PC-9 (cell line): ENCODE data around the gene SLC18A3. TPM values are rescaled to one million over a fixed set of nuclear protein-coding genes. Genes with fewer than 3 reads are reported as not detected.
A peak's percentile ranks its signal among the peaks of the same experiment; 100 is the strongest.

Source experiments
- BruUV-seq: library from RNA; stranded (reverse); fragments of 400-500 nt; replicated peaks from 2 replicates; lab custom pipeline; 2021; lab: Mats Ljungman, UMichigan
- CTCF ChIA-PET: fragments of 300-600 bp; sonication (Branson Sonifier 250); formaldehyde crosslinking; loops from one replicate; lab custom pipeline; 2022; ENCODE audit warnings: antibody characterized with exemption; lab: Charles Lee
- POLR2A ChIA-PET: fragments of 300-600 bp; sonication (Branson Sonifier 250); formaldehyde crosslinking; loops from one replicate; lab custom pipeline; 2022; ENCODE audit warnings: antibody characterized with exemption; ENCODE audit not compliant: unreplicated experiment; lab: Charles Lee
- DNase-seq, 2 experiments: peaks; one replicate each; pipeline versions ENCODE4 v3.0.0 to v3.0.0-alpha.2; 2015 to 2022; ENCODE audit warnings: mixed read lengths in 1 of 2
- H2AFZ ChIP-seq: fragments of 200-600 bp; sonication (generic); 2 replicates; pipeline ENCODE4 v1.8.1; 2017; ENCODE audit warnings: antibody characterized with exemption
- H3F3A ChIP-seq: fragments of 200-600 bp; sonication (generic); 2 replicates; pipeline ENCODE4 v1.8.1; 2017; ENCODE audit warnings: antibody characterized with exemption, mild to moderate bottlenecking, low read depth; ENCODE audit not compliant: insufficient read depth
- H3K27ac ChIP-seq: fragments of 200-600 bp; sonication (generic); 2 replicates; pipeline ENCODE4 v1.6.1; 2016; ENCODE audit warnings: mixed run types
- H3K27me3 ChIP-seq: fragments of 200-600 bp; sonication (generic); 2 replicates; pipeline ENCODE4 v1.6.1; 2016; ENCODE audit warnings: low read depth, mixed run types; ENCODE audit not compliant: insufficient read depth
- H3K36me3 ChIP-seq: fragments of 200-600 bp; sonication (generic); 2 replicates; pipeline ENCODE4 v1.6.1; 2016; ENCODE audit warnings: low read depth, mixed run types
- H3K4me1 ChIP-seq: fragments of 200-600 bp; sonication (generic); replicated peaks from 2 replicates; pipeline ENCODE4 v1.6.1; 2016; ENCODE audit warnings: mixed run types; ENCODE audit not compliant: insufficient read depth
- H3K4me2 ChIP-seq: fragments of 200-600 bp; sonication (generic); 2 replicates; pipeline ENCODE4 v1.6.1; 2017; ENCODE audit warnings: mixed run types
- H3K4me3 ChIP-seq: fragments of 200-600 bp; sonication (generic); 2 replicates; pipeline ENCODE4 v1.6.1; 2016; ENCODE audit warnings: mixed run types
- H3K79me2 ChIP-seq: fragments of 200-600 bp; sonication (generic); 2 replicates; pipeline ENCODE4 v1.6.1; 2017; ENCODE audit warnings: low read depth, mixed run types
- H3K9me2 ChIP-seq: fragments of 200-600 bp; sonication (generic); 2 replicates; pipeline ENCODE4 v1.8.1; 2017; ENCODE audit warnings: mild to moderate bottlenecking; ENCODE audit not compliant: insufficient read depth
- H3K9me3 ChIP-seq: fragments of 200-600 bp; sonication (generic); 2 replicates; pipeline ENCODE4 v1.8.1; 2016; ENCODE audit warnings: low read depth; ENCODE audit not compliant: insufficient read depth
- H4K20me1 ChIP-seq: fragments of 200-600 bp; sonication (generic); 2 replicates; pipeline ENCODE4 v1.8.1; 2017; ENCODE audit not compliant: insufficient read depth
- CTCF ChIP-seq: fragments of 200-600 bp; sonication (generic); conservative IDR thresholded peaks from 2 replicates; pipeline ENCODE4 v1.6.1; 2017; ENCODE audit warnings: mixed run types, antibody characterized with exemption, mild to moderate bottlenecking, moderate library complexity
- EZH2 ChIP-seq: fragments of 200-600 bp; sonication (generic); IDR thresholded peaks from 2 replicates; pipeline ENCODE4 v1.8.0; 2017; ENCODE audit warnings: antibody characterized with exemption, low read depth
- intact Hi-C: fragments of 100-400 bp; cut with micrococcal nuclease; formaldehyde crosslinking; loops from one replicate; pipeline ENCODE4 v1.10.0; 2022; ENCODE audit not compliant: unreplicated experiment
- total RNA-seq: library from RNA; stranded (reverse); gene quantifications from 2 replicates; pipeline ENCODE4 v1.2.3, GENCODE V29; 2021

SLC18A3 gene
- total RNA-seq, 1 experiment from 2014 or later: not detected

- Histone ChIP-seq H3K9me2 (no peaks in the 10 kb centered on the region), H4K20me1 (no peaks in the 10 kb centered on the region), H3K79me2 (no peaks in the 10 kb centered on the region), H3K27ac (no peak overlapping the region), H3F3A (no peaks in the 10 kb centered on the region), H3K27me3 (peaks cover 35% of the 10 kb centered on the region; the same call in 1 of the 2 replicates), H3K9me3 (no peaks in the 10 kb centered on the region), H3K4me1 (no peaks in the 10 kb centered on the region), H3K4me2 (no peak overlapping the region), H2AFZ (no peak overlapping the region), H3K36me3 (no peaks in the 10 kb centered on the region), H3K4me3 (no peak overlapping the region)
- no TSS peak for BruUV-seq
- DNase-seq: peak in 1 of 2 experiments; percentile 21
- TF ChIP-seq EZH2: no peak
- TF ChIP-seq CTCF: no peak
- intact Hi-C loops: no loop called here
- POLR2A ChIA-PET: no interaction called here
- CTCF ChIA-PET: no interaction called here
These were observed 40.0 kb downstream of the SLC18A3 start for GRCh38 chr10:49649936-49650723.

GRCh38 chr10:49650724-49651034 lies 40.6 kb downstream of the SLC18A3 start:
- no peak for TF ChIP-seq EZH2
- TF ChIP-seq CTCF: no peak
- no peak overlapping the region for H3K4me2 ChIP-seq
- no peaks in the 10 kb centered on the region for H3K4me1 ChIP-seq
- H3K79me2 ChIP-seq: no peaks in the 10 kb centered on the region
- BruUV-seq: no TSS peak
- H3K9me3 ChIP-seq: no peaks in the 10 kb centered on the region
- H3K4me3 ChIP-seq: no peak overlapping the region
- intact Hi-C loops: no loop called here
- H3F3A ChIP-seq: no peaks in the 10 kb centered on the region
- ChIA-PET POLR2A (no interaction called here), CTCF (no interaction called here)
- no peaks in the 10 kb centered on the region for H3K36me3 ChIP-seq
- H2AFZ ChIP-seq: no peak overlapping the region
- H3K9me2 ChIP-seq: no peaks in the 10 kb centered on the region
- H3K27me3 ChIP-seq: peaks cover 35% of the 10 kb centered on the region; the same call in 1 of the 2 replicates
- H3K27ac ChIP-seq: no peak overlapping the region
- H4K20me1 ChIP-seq: no peaks in the 10 kb centered on the region
- no peak for DNase-seq

GRCh38 chr10:49651039-49651835 lies 41.1 kb downstream of the SLC18A3 start:
- peaks cover 34% of the 10 kb centered on the region; the same call in 1 of the 2 replicates for H3K27me3 ChIP-seq
- POLR2A ChIA-PET: no interaction called here
- H3K4me3 ChIP-seq: no peak overlapping the region
- H3K79me2 ChIP-seq: no peaks in the 10 kb centered on the region
- H2AFZ ChIP-seq: no peak overlapping the region
- no peak for TF ChIP-seq CTCF
- TF ChIP-seq EZH2: no peak
- CTCF ChIA-PET: no interaction called here
- no peaks in the 10 kb centered on the region for H4K20me1 ChIP-seq
- intact Hi-C loops: no loop called here
- no TSS peak for BruUV-seq
- peak in 1 of 2 experiments; percentile 30 for DNase-seq
- H3K9me3 ChIP-seq: no peaks in the 10 kb centered on the region
- no peaks in the 10 kb centered on the region for H3K4me1 ChIP-seq
- no peaks in the 10 kb centered on the region for H3K36me3 ChIP-seq
- H3F3A ChIP-seq: no peaks in the 10 kb centered on the region
- H3K27ac ChIP-seq: no peak overlapping the region
- no peak overlapping the region for H3K4me2 ChIP-seq
- no peaks in the 10 kb centered on the region for H3K9me2 ChIP-seq
